Ectodermal cell (in vitro differentiated cells): ENCODE data around the gene PXYLP1.
A peak's percentile ranks its signal among the peaks of the same experiment; 100 is the strongest.

ENCODE experiments used
- H3K27ac ChIP-seq: 2 replicates; pipeline ENCODE4 v1.7.0; 2013; ENCODE audit warnings: mild to moderate bottlenecking, low read depth, low read length; ENCODE audit not compliant: insufficient read depth, poor library complexity, severe bottlenecking
- H3K27me3 ChIP-seq: 2 replicates; pipeline ENCODE4 v1.7.0; 2013; ENCODE audit warnings: mild to moderate bottlenecking, low read length; ENCODE audit not compliant: insufficient read depth, control insufficient read depth, poor library complexity, severe bottlenecking
- H3K36me3 ChIP-seq: one replicate; pipeline ENCODE4 v1.7.0; 2013; ENCODE audit warnings: low read length; ENCODE audit not compliant: control insufficient read depth, insufficient read depth
- H3K4me1 ChIP-seq: one replicate; pipeline ENCODE4 v1.7.0; 2013; ENCODE audit warnings: low read length; ENCODE audit not compliant: control insufficient read depth, insufficient read depth
- H3K4me3 ChIP-seq: 2 replicates; pipeline ENCODE4 v1.7.0; 2013; ENCODE audit warnings: low read depth, low read length, control low read depth; ENCODE audit not compliant: insufficient read depth
- H3K9me3 ChIP-seq: 2 replicates; pipeline ENCODE4 v1.7.0; 2013; ENCODE audit warnings: mild to moderate bottlenecking, low read length, moderate library complexity; ENCODE audit not compliant: control insufficient read depth
- WGBS, 2 experiments: methylation state at CpG; one replicate each; pipeline ENCODE4 v1.1.7; 2013; ENCODE audit warnings: missing lambda C conversion rate in 2 of 2; 5-methylcytosine and 5-hydroxymethylcytosine counted together

Gene PXYLP1

GRCh38 chr3:141228395-141228794 is 3.2 kb upstream of the PXYLP1 start:
- no peaks in the 10 kb centered on the region for H3K36me3 ChIP-seq
- peaks cover 2% of the 10 kb centered on the region for H3K9me3 ChIP-seq
- no peak overlapping the region for H3K4me3 ChIP-seq
- H3K4me1 ChIP-seq: peaks cover 5% of the 10 kb centered on the region
- 95 to 96% methylated on average over 2 of the region's 2 CpGs for WGBS, 2 experiments
- H3K27me3 ChIP-seq: peaks cover 24% of the 10 kb centered on the region
- no peak overlapping the region for H3K27ac ChIP-seq

DNA sequence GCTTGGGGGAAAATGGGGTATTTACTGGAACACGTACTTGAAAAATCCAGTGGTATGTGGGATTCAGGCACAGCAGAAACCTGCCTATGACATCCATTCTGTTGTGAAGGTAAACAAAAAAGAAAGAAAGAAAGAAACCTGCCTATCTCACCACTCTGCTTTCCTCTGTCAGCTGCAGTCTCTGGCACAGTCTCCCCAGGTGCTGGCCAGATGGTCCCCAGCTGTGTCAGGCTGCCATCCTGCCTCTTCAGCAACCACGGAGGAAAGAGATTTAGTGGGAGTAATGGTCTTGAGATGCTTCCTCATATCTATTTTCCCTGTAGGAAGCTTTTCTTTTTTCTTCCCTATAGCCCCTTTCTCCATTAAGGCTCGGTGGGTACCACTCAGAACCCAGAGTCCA is 2.5 kb upstream of the PXYLP1 start:
- Histone ChIP-seq H3K36me3 (no peaks in the 10 kb centered on the region), H3K4me3 (no peak overlapping the region), H3K4me1 (peaks cover 5% of the 10 kb centered on the region), H3K9me3 (peaks cover 2% of the 10 kb centered on the region), H3K27me3 (peaks cover 31% of the 10 kb centered on the region), H3K27ac (no peak overlapping the region)
- WGBS, 2 experiments: 91 to 97% methylated on average over 2 to 3 of the region's 3 CpGs

- no peak overlapping the region for H3K27ac ChIP-seq
- H3K9me3 ChIP-seq: peaks cover 2% of the 10 kb centered on the region
- peaks cover 5% of the 10 kb centered on the region for H3K4me1 ChIP-seq
- H3K36me3 ChIP-seq: no peaks in the 10 kb centered on the region
- 94 to 95% methylated on average over 11 of the region's 11 CpGs for WGBS, 2 experiments
- H3K27me3 ChIP-seq: peaks cover 31% of the 10 kb centered on the region
- no peak overlapping the region for H3K4me3 ChIP-seq
Observed at GRCh38 chr3:141230293-141230692, 1.3 kb upstream of the PXYLP1 start.

GRCh38 chr3:141231952-141232823 is 563 bp downstream of the PXYLP1 start:
- Histone ChIP-seq H3K36me3 (no peaks in the 10 kb centered on the region), H3K4me3 (peak overlapping the region; percentile 70), H3K4me1 (peaks cover 5% of the 10 kb centered on the region), H3K9me3 (no peaks in the 10 kb centered on the region), H3K27ac (no peak overlapping the region), H3K27me3 (peaks cover 31% of the 10 kb centered on the region)
- WGBS, 2 experiments: 2% methylated on average over 71 of the region's 71 CpGs

DNA sequence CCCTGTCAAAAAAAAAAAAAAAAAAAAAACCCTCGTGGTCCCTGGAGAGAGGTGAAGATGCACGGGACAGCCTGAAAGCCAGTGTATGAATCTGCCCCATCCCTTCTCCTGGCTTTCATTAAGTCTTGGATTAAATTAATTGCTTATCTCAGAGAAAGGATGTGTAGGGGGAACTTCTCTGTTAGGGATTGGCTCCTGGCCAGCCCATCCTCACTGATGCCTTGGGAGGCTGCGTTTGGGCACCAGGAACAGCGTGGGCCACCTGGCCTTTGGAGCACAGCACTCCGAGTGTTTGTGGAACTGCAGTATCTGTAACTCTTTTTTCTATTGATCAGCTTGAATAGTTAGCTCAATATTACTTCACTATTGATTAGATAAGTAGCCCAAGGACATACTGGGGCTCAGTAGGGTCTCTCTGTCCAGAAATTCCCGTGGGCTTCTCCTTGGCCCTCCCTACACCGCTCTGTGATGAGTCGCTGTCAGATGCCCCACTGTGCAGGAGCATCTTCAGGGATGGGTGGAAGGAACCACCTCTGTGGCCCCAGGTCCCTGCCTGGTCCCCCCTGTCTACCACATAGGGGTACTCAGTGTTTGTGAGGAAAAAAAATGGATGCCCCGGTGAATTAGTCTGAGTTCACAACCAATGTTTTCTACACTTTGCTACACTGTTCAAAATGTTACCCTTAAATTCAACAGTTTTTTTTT is 2.0 kb downstream of the PXYLP1 start:
- Histone ChIP-seq H3K27ac (no peak overlapping the region), H3K4me1 (peaks cover 5% of the 10 kb centered on the region), H3K4me3 (no peak overlapping the region), H3K36me3 (no peaks in the 10 kb centered on the region), H3K9me3 (no peaks in the 10 kb centered on the region), H3K27me3 (peaks cover 31% of the 10 kb centered on the region)
- 92 to 94% methylated on average over 9 of the region's 9 CpGs for WGBS, 2 experiments

DNA sequence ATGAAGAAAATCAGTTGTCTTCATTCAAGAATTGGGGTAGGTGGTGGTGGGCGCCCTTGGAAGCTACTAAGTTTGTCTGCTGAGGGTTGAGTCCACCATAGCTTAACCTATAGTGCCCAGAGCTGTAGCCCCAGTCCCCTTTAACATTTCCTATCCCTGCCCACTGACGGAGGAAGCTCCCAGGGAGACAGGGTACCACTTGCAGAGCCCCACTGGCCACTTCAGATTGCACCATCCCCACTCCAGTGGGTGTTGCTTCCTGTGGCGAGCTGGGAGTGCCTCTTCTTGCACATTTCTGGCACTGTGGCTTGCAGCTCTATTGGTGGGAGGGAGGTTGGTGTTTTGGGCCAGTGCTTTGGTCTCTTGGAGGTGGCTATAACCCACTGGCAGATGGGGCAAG is 2.7 kb downstream of the PXYLP1 start:
- H3K27me3 ChIP-seq: peaks cover 31% of the 10 kb centered on the region
- no peaks in the 10 kb centered on the region for H3K9me3 ChIP-seq
- no peak overlapping the region for H3K27ac ChIP-seq
- 88 to 91% methylated on average over 3 of the region's 3 CpGs for WGBS, 2 experiments
- H3K4me3 ChIP-seq: no peak overlapping the region
- H3K4me1 ChIP-seq: peaks cover 5% of the 10 kb centered on the region
- H3K36me3 ChIP-seq: no peaks in the 10 kb centered on the region

DNA sequence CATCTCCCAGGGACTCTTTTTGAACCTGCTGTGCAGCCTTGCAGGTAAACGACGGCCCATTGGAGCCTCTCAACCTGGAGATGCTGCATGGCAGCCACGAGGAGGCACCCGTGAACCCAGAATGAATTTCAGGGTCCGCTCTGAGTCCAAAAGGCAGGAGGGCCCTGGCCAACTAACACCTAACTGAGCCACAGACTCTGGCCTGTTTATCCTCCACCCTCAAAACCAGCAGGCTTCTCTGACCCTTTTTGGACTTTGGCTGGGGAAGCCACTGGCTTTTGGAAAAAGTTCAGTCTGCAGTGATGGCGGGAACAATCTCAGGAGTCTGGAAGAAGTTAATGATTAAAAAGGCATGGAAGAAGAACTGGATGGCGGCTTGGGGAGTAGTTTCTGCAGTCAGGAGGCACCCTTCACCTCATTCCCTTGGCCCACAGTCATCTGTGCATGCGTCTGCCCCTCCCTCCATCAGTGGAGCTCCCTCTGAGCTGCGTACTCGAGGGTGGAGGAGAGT is 4.1 kb downstream of the PXYLP1 start:
- peaks cover 5% of the 10 kb centered on the region for H3K4me1 ChIP-seq
- no peak overlapping the region for H3K4me3 ChIP-seq
- no peaks in the 10 kb centered on the region for H3K9me3 ChIP-seq
- no peak overlapping the region for H3K27ac ChIP-seq
- 84 to 90% methylated on average over 7 to 10 of the region's 10 CpGs for WGBS, 2 experiments
- H3K36me3 ChIP-seq: no peaks in the 10 kb centered on the region
- H3K27me3 ChIP-seq: peaks cover 25% of the 10 kb centered on the region

- Histone ChIP-seq H3K27ac (no peak overlapping the region), H3K27me3 (peaks cover 22% of the 10 kb centered on the region), H3K9me3 (no peaks in the 10 kb centered on the region), H3K36me3 (no peaks in the 10 kb centered on the region), H3K4me3 (no peak overlapping the region), H3K4me1 (peaks cover 5% of the 10 kb centered on the region)
- 73 to 96% methylated on average over 1 of the region's 1 CpG for WGBS, 2 experiments
Observed at GRCh38 chr3:141236361-141236760, 4.7 kb downstream of the PXYLP1 start.

DNA sequence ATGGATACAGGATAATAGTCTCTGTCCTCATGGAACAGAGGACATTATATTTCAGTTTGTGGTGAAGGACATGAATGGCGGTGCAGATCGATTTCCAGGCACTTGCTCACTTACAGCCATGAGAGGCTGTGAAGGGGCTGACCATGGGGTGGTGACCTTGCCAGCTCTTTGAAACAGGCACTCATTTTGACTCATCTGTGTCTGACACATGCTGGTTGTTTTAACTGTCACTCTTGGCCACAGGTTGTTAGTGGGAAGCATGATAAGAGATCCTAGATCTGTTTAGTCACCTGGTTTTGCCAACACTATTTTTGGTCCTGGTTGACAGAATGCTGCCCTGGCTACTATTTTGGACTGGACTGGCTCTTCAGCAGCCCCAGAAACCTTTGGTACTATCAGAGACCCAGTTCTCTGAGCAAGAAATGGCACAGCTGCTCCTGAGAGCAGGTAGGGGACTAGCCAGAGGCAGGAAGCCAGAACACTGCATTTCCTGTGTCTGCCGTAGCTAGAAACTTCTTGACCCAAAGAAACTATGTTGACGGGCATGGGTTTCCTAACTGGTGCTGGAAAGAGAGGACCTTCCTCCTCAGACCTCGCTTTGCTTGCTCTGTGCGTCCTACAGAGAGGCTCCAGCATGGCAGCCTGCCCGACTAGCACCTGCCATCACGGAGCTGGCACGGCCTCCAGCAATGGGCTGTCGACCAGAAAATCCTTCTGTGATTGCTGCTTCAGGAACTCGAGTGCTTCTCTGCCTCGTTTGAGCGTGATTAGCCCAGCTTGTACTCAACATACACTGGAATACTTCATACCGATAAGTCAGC is 6.3 kb downstream of the PXYLP1 start:
- no peaks in the 10 kb centered on the region for H3K36me3 ChIP-seq
- no peak overlapping the region for H3K27ac ChIP-seq
- H3K4me1 ChIP-seq: no peaks in the 10 kb centered on the region
- WGBS, 2 experiments: 92 to 95% methylated on average over 14 of the region's 14 CpGs
- peaks cover 11% of the 10 kb centered on the region for H3K27me3 ChIP-seq
- no peak overlapping the region for H3K4me3 ChIP-seq
- no peaks in the 10 kb centered on the region for H3K9me3 ChIP-seq
